ENCODE results near the gene CHI3L2.

Gene CHI3L2

GRCh38 chr1:111221633-111222291 lies 5.8 kb upstream of the CHI3L2 start:
- DNase-seq, result peak in 1 of 3 donors; percentile 39

- peak; percentile 72 to 87 (median 74) for DNase-seq
Observed at GRCh38 chr1:111222308-111223125, 5.0 kb upstream of the CHI3L2 start.

DNA sequence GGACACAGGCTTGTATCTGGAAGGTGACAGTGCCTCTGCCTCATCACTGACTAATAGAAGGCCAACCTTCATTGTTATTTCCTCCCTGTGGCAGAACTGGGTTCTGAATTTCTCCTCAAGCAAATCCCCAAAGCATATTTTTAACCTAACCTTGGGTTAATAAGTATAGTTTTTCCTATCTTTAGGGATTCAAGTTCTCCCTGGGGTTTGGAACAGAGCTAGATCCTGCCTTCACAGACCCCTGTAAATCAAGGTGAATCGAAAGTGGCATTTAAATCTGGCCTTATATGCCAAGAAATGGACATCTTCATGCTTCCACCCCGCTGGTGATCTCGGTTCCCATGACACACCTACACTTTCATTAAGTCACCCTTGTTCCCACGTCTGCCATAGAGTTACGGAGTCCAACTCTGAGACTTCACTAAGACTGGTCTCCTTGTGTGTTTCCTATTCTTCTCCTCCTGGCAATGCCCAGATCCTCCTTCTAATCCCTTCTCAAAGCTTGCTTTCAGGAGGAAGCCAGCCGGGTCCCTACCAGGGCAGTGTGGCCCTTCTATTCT lies 4.3 kb upstream of the CHI3L2 start:
- peak in 2 of 3 donors; percentile 45 to 47 for DNase-seq

DNA sequence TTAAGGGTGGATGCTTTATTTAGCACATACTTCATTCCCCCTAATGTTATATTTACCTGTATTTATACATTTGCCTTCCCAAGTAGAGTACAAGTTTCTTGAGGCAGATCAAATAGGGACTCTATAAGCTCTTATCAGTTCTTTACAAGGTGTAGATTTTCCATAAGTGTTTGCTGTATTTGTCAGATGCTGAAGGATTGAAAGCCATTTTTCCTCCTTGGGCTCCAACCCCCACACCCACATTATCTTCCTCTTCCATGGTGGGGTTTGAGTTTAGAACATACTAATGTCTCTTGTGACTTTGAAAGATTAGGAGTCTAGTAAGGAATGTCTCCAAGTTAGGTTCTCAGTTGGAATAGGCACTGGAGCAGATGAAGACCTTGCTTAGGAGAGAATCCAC lies 2.4 kb upstream of the CHI3L2 start:
- DNase-seq, result no peak

DNA sequence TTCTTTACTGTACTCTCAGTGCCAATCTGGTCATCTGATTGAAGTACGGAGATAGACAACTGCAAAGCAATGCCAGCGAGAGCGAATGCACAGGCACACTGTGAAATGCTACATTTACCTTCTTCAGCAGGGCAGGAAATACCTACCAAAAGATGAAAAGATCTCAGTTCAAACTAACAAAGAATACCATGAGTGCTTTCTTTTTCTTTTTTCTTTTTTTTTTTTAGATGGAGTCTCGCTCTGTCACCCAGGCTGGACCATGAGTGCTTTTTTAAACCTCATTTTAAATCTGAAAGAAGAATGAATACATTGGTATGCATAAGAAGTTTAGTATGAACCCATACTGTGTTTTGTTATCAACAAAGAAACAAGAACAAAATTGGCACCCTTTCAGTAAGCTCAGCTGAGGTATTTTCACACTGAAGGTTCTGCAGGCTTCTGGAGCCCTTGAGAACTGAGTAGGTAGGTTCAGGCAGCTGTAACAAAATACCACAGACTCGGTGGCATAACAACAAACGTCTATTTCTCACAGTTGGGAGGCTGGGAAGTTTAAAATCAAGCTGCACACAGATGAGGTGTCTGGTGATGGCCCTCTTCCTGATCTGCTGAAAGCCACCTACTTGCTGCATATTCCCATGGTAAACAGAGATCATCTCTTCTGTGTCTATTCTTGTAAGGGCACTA lies 1.7 kb upstream of the CHI3L2 start:
- no peak for DNase-seq

DNA sequence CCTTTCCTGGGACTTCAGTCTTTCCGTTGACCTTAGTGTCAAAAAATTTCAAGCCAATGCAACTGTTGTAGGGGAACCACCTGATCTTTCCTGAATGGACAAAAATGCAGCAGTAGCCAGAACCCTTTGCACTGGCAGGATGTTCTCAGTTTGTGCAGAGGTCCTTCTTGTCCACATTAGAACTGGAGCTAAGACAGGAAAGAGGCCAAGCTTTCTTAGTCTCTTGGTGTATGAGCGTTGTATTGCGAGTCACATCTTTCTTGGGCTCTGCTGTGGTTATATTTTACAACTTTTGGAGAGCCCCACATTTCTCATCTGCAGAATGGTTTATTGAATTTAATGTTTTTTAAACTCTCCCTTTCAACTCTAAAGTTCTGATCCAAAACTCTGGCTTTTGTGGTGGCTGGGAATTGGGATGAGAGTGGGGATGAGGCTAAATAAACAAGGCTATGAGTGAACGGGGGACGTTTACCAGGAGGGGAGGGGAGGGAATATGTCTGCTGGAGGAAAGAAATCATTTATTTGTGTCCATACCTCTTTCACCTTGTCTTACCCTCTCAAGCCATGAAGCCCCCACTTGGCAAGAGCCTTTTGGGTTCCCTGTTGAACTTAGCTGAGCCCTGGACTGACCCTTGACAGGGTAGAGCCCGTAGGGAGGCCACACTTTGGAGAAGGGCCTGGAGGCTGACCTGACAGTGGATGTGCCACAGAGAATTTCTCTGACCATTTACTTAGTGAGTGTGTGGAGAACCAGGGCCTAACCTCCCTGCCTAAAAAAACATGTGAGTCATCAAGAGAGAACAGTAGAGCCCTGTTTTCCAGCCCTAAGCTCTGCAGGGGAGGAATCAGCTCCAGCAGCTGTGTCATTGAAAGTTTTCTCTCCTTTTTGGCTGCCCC lies 586 bp downstream of the CHI3L2 start:
- DNase-seq, result peak; percentile 24 to 62 (median 43)

GRCh38 chr1:111228748-111229126 lies 1.2 kb downstream of the CHI3L2 start:
- no peak for DNase-seq

GRCh38 chr1:111232134-111232533 lies 4.6 kb downstream of the CHI3L2 start:
- DNase-seq, result no peak

GRCh38 chr1:111234258-111234657 lies 6.7 kb downstream of the CHI3L2 start:
- DNase-seq, result no peak

- no peak for DNase-seq
Observed at GRCh38 chr1:111234866-111235265, 7.4 kb downstream of the CHI3L2 start.

- peak in 2 of 3 donors; percentile 41 to 49 for DNase-seq
Observed at GRCh38 chr1:111236379-111236778, 8.9 kb downstream of the CHI3L2 start.

- no peak for DNase-seq
Observed at GRCh38 chr1:111236806-111237205, 9.3 kb downstream of the CHI3L2 start.

DNA sequence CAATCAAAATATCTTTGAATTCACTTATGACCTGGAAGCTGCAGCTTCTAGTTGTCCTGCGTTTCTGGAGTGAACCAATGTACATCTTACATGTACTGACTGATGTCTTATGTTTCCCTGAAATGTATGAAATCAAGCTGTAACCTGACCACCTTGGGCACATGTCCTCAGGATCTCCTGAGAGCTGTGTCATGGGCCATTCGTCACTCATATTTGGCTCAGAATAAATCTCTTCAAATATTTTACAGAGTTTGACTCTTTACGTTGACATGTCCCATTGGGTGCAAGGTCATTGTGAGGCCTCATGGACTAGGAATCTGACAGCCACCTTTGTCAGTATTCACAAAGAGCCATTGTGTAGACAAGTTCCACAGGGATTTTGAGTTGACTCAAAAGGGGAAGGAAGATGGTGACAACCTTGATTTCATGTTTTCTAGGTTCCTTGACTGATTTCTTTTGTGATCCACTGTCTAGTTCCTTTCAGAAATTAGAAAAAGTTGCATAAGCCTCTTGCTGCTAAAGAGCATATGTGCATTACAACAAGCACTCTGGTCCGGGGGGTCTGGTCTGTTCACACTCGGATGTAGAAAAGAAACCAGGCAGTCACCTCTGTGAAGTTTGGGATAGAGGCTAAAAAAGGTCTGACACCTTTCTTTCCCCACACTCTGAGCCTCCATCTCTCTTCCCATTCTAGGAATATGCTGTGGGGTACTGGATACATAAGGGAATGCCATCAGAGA lies 10.7 kb downstream of the CHI3L2 start:
- no peak for DNase-seq

DNA sequence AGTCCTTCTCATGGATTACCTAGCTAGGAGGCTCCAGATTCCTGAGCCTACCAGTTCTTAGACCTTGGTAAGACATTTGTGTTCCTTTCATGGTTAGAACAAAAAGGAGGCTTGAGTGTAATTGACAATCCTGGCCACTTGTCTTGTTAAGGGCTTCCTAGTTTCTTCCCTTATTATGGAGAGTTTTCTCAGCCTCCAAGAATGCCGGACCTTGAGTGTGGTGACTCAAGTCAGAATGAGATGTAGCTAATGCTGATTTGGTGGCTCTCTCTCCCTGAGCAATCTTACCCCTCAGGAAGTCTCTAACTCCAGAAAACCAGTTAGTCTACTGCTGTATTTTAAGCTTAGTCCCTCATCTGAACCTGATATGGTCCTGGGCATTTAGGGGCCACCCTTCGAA lies 14.3 kb downstream of the CHI3L2 start:
- DNase-seq, result no peak

GRCh38 chr1:111242805-111243523 lies 15.5 kb downstream of the CHI3L2 start:
- DNase-seq, result no peak

DNA sequence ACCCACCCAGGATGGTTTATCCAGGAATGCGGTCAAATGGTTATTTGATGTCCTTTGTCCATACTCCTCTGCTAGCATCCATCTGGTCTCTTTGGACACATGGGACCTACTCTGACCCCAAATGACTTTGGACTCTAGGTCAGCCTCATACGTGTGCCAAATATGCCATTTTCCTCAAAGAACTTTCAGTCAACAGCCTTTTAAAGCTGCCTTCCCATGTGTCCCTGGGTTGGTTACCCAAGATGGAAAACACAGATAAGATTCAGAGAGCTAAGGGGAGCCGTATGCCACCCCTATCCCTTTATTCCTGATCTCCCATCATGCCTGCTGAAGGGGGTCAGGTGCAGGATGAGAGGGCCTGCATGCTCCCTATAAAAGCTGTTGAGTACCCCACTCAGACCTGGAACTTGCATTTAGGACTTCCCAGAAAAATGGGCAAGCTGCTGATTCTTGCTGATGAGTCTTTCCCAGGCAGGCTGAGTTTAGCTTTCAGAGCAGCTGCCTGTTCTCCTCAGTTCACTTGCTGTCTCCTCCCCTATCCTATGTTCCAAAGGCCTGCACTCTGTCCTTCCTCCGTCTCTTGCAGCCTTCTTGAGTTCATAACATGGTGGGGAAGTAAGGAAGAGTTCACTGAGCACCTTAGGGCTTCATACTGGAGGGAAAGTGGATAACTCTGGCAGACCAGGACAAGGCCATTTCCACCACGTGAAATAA lies 19.8 kb downstream of the CHI3L2 start:
- DNase-seq, result no peak

- no peak for DNase-seq
Observed at GRCh38 chr1:111249960-111250359, 22.4 kb downstream of the CHI3L2 start.

GRCh38 chr1:111251570-111251969 lies 24.1 kb downstream of the CHI3L2 start:
- DNase-seq, result no peak

GRCh38 chr1:111252786-111253185 lies 25.3 kb downstream of the CHI3L2 start:
- no peak for DNase-seq

DNA sequence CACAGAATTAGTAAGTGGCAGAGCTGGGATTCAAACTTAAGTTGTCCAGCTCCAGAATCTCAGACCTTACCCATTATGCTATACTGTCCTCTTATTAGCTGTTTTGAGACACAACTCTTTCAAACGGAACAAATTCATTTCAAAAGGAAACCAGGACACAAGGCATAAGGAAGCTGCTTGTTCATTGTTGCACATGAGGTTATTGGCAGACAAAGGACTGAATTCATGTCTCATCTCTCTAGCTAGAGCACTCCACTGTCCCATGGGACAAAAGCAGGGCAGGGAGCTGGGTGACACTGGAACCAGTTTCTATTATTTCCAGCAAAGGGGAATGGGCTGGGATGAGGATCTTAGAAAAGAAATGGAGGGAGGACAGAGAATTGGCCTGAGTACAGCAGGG lies 26.4 kb downstream of the CHI3L2 start:
- DNase-seq, result no peak

Data from suppressor macrophage treated with lipopolysaccharide for 1 hour (primary cell).